Measurements from ENCODE around the gene ZSWIM6. TPM values are rescaled to one million over a fixed set of nuclear protein-coding genes. Genes with fewer than 3 reads are reported as not detected.

ZSWIM6 gene
- polyA plus RNA-seq, 1 of the 3 experiments (the other 2 are of a cell fraction): 7.4 TPM

DNA sequence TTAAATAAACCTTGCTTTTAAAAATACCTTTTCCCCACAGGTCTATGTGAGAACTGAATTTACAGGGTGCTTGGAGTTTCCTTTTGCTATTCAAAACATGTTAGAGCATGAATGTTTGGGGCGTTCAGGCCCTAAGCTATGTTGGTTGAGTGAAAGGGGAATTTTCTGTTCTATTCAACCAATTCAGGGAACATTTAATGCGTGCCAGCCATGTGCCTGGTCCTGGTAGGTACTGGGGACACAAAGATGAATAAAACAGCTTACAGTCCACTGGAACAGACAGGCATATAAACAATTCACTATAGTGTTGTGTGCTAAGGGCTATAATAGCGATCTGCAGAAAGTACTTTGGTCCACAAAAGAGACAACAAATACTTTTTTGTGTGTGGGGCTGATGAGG is 108.5 kb downstream of the ZSWIM6 start:
- no peaks in the 10 kb centered on the region; a peak in 3 of 4 replicates for H3K4me1 ChIP-seq (ENCODE audit: control insufficient read depth in 1 of 2, insufficient read depth in 2 of 2, low read depth in 1 of 2, low read length in 1 of 2)
- TF ChIP-seq YY1 (IDR thresholded peaks at IDR 0.05; ENCODE audit: low read depth) (no peak), POLR2AphosphoS5 (IDR thresholded peaks at IDR 0.05; ENCODE audit: low read depth, low read length) (no peak), MEF2A (IDR thresholded peaks at IDR 0.05; ENCODE audit: borderline replicate concordance, low read depth) (no peak)
- ChIA-PET POLR2A (no interaction called here), CTCF (interaction anchor here (0.6 kb wide), 1 partner anchor 141 kb away, joined by 3 read pairs; no protein-coding TSS in a partner anchor)
- no peak overlapping the region for H3K4me2 ChIP-seq
- H2AFZ ChIP-seq (ENCODE audit: low read depth): no peak overlapping the region
- H3K36me3 ChIP-seq (replicated peaks in 1 of 2; ENCODE audit: control insufficient read depth in 1 of 2, insufficient read depth in 2 of 2, low read length in 1 of 2): peaks cover 4 to 7% of the 10 kb centered on the region in 2 experiments
- H3K9me3 ChIP-seq: peaks cover 8% of the 10 kb centered on the region; the same call in 1 of the 2 replicates
- H3K4me3 ChIP-seq (ENCODE audit: low read depth in 2 of 2, low read length in 1 of 2): no peak overlapping the region
- H3K27ac ChIP-seq (ENCODE audit: low read depth in 2 of 2, low read length in 1 of 2): no peak overlapping the region
- 98% methylated on average over 3 of the region's 3 CpGs for WGBS (ENCODE audit: low lambda C conversion rate)
- no peak overlapping the region for H3K9ac ChIP-seq
- peaks cover 41% of the 10 kb centered on the region for H4K20me1 ChIP-seq (ENCODE audit: insufficient read depth)
- H3F3A ChIP-seq (replicated peaks; ENCODE audit: insufficient read depth): no peaks in the 10 kb centered on the region
- DNase-seq: no peak
- no peaks in the 10 kb centered on the region for H3K9me2 ChIP-seq
- H3K79me2 ChIP-seq (ENCODE audit: insufficient read depth): peaks cover 63% of the 10 kb centered on the region
- H3K27me3 ChIP-seq (ENCODE audit: insufficient read depth): no peaks in the 10 kb centered on the region

DNA sequence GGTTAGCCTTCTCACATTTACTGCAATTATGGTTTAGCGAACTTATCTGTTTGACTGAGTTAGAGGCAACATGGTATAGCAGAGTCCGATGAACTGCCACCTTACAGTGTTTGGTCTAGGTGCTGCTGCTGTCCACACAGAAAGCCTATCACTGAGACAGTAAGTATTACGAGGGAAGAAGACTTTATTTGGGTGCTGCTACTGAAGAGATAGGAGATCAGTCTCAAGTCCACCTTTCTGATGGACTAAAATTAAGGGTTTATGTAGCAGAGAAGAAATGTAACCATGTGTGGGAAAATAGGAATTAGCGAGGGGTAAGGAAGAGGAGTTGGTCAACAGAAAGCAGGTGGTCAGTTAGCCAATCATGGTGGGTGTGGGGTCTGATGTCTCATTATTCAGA is 109.7 kb downstream of the ZSWIM6 start:
- TF ChIP-seq CHD2 (IDR thresholded peaks at IDR 0.05; ENCODE audit: low read length, partially characterized antibody) (no peak), TCF12 (IDR thresholded peaks at IDR 0.05) (no peak), FOXM1 (IDR thresholded peaks at IDR 0.05; ENCODE audit: low read depth) (no peak), GATA2 (CRISPR knock-in tag; IDR thresholded peaks at IDR 0.05) (no peak), SMC3 (IDR thresholded peaks at IDR 0.05; ENCODE audit: low read depth, low read length) (no peak), TAF1 (IDR thresholded peaks at IDR 0.05; ENCODE audit: borderline replicate concordance, low read depth, low read length) (no peak), RCOR1 (IDR thresholded peaks at IDR 0.05; ENCODE audit: low read length) (no peak), FOXJ3 (CRISPR knock-in tag; IDR thresholded peaks at IDR 0.05) (no peak), IRF3 (IDR thresholded peaks at IDR 0.05; ENCODE audit: low read depth, low read length) (no peak), GABPA (IDR thresholded peaks at IDR 0.05; ENCODE audit: low read depth) (no peak), JUND (IDR thresholded peaks at IDR 0.05) (no peak), EZH2phosphoT487 (IDR thresholded peaks at IDR 0.05; ENCODE audit: borderline replicate concordance, low read depth) (no peak), RFX5 (IDR thresholded peaks at IDR 0.05; ENCODE audit: low read length) (no peak), RAD21 (IDR thresholded peaks at IDR 0.05; ENCODE audit: low read length) (no peak)
- TF ChIP-seq, protein P1, sequence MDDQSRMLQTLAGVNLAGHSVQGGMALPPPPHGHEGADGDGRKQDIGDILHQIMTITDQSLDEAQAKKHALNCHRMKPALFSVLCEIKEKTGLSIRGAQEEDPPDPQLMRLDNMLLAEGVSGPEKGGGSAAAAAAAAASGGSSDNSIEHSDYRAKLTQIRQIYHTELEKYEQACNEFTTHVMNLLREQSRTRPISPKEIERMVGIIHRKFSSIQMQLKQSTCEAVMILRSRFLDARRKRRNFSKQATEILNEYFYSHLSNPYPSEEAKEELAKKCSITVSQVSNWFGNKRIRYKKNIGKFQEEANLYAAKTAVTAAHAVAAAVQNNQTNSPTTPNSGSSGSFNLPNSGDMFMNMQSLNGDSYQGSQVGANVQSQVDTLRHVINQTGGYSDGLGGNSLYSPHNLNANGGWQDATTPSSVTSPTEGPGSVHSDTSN (IDR thresholded peaks at IDR 0.05): no peak
- Histone ChIP-seq H3F3A (replicated peaks; ENCODE audit: insufficient read depth) (no peaks in the 10 kb centered on the region), H4K20me1 (ENCODE audit: insufficient read depth) (peaks cover 34% of the 10 kb centered on the region), H3K9me3 (peaks cover 12% of the 10 kb centered on the region; the same call in 1 of the 2 replicates), H3K79me2 (ENCODE audit: insufficient read depth) (peaks cover 59% of the 10 kb centered on the region), H2AFZ (ENCODE audit: low read depth) (no peak overlapping the region), H3K9ac (no peak overlapping the region), H3K4me2 (no peak overlapping the region), H3K27me3 (ENCODE audit: insufficient read depth) (no peaks in the 10 kb centered on the region), H3K36me3 (replicated peaks in 1 of 2; ENCODE audit: control insufficient read depth in 1 of 2, insufficient read depth in 2 of 2, low read length in 1 of 2) (peaks cover 4 to 12% of the 10 kb centered on the region in 2 experiments), H3K4me3 (ENCODE audit: low read depth in 2 of 2, low read length in 1 of 2) (no peak overlapping the region; a peak in 1 of 4 replicates), H3K9me2 (no peaks in the 10 kb centered on the region), H3K4me1 (ENCODE audit: control insufficient read depth in 1 of 2, insufficient read depth in 2 of 2, low read depth in 1 of 2, low read length in 1 of 2) (no peaks in the 10 kb centered on the region; a peak in 3 of 4 replicates), H3K27ac (ENCODE audit: low read depth in 2 of 2, low read length in 1 of 2) (no peak overlapping the region)
- ChIA-PET POLR2A (no interaction called here), CTCF (no interaction called here)
- WGBS (ENCODE audit: low lambda C conversion rate): 98% methylated on average over 4 of the region's 4 CpGs
- no peak for DNase-seq

Data from SK-N-SH (cell line).